NCI-H2227 (cell line): ENCODE measurements around the gene SSUH2.
"Not testable (repeated sequence)": the region's sequence is repeated elsewhere in the genome, so short reads cannot be mapped to it uniquely, and the experiment has no call there.

ENCODE experiments used
- DNase-seq: peaks from one replicate; lab custom pipeline; 2025; ENCODE audit not compliant: unreplicated experiment; lab: John Stamatoyannopoulos, UW

SSUH2 gene

DNA sequence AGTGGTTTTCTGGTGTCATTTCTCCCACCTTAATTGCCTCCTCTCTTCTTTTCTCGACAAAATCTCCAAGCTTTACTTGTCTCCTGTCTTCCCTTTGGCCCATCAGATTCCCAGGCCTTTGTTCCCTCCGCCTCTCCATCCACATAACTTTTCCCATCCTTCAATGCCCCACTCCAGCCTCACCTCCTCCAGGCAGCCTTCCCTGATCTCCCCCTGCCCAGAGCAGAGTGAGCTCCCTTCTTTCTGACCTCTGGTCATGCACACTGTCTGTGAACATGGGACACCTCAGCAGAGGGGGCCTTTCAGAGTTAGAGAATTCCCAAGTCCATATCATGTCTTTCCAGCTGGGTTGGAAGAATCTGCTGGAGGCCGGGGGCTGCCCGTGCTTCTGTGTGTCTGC lies 14.6 kb upstream of the SSUH2 start:
- DNase-seq: no peak

GRCh38 chr3:8658306-8659212 lies 14.0 kb upstream of the SSUH2 start:
- DNase-seq: peak; percentile 25

- peak; percentile 8 for DNase-seq
Measured at GRCh38 chr3:8657804-8658305, 13.3 kb upstream of the SSUH2 start.

DNA sequence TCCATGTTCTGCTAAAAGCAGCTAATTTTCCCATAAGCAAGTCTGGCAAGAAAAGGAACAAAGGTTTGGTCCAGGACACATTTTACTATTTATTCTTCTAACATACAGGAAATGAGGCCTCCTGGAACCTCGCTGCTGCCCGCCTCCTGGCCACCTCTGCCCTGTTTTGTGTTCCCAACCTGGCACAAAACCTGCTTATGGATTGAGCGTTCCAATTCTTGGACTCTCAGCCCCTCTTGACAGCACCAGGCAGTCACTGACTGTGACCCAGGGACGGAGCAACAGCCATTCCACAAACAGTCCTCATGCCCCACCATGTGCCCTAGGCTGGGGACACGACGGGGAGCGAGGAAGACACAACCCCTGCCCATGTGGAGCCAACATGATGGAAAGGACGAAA lies 11.6 kb upstream of the SSUH2 start:
- DNase-seq: no peak

DNA sequence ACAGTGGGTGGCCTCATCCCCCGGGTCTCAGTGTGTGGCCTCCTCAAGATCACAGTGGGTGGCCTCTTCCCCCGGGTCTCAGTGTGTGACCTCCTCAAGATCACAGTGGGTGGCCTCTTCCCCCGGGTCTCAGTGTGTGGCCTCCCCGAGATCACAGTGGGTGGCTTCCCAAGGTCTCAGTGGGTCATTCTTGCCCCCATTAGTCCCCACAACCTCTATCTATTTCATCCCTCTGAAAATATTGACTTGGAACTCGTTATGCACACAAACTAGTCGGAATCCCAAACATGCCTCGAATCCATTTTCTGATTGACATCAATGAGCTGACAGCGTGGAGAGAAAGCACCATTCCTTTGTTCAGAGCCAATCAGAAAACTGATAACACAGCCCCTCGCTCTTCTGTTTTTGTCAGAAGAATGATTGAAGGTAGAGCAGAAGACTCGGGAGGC lies 10.8 kb upstream of the SSUH2 start:
- no peak for DNase-seq

DNA sequence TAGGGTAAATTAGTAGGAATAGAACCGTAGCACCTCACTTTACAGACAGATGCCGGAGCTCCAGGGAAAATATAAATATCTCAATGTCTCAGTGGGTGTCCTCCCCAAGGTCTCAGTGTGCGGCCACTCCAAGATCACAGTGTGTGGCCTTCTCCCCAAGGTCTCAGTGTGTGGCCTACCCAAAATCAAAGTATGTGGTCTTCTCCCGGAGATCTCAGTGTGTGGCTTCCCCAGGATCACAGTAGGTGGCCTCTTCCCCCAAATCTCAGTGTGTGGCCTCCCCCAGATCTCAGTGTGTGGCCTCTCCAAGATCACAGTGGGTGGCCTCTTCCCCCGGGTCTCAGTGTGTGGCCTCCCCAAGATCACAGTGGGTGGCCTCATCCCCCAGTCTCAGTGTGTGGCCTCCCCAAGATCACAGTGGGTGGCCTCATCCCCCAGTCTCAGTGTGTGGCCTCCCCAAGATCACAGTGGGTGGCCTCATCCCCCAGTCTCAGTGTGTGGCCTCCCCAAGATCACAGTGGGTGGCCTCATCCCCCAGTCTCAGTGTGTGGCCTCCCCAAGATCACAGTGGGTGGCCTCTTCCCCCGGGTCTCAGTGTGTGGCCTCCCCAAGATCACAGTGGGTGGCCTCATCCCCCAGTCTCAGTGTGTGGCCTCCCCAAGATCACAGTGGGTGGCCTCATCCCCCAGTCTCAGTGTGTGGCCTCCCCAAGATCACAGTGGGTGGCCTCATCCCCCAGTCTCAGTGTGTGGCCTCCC lies 10.2 kb upstream of the SSUH2 start:
- DNase-seq: not testable (repeated sequence)

GRCh38 chr3:8653800-8654408 lies 9.3 kb upstream of the SSUH2 start:
- no peak for DNase-seq

DNA sequence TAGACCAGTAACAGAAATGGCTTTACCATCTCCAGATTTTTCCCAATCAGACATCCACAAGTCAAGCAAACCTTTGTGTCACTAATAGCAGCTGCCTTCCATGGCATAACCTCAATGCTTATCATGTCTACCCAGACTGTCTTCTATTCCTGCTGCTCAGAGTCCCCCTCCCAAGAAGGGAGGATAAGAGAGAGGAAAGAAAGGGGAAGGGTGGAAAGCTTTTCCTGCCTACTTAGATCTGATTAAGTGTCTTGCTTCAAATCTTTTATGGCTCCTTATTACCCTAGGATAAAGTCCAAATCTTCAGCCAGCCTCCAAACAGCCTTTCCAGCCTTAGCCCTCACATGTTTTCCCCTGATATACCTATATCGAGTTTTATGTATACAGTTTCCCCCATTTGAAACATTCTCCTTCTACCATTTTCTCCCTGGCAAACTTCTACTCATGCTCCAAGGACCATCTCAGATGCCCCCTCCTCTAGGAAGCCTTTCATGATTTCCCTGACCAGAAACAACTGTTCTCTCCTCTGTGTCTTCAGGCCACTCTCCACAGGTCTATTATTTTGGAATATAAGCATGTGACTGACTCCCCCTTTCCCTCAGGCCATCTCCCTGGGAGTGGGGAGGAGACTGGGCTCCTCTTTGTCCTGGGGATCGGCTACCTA lies 7.9 kb upstream of the SSUH2 start:
- DNase-seq: no peak

DNA sequence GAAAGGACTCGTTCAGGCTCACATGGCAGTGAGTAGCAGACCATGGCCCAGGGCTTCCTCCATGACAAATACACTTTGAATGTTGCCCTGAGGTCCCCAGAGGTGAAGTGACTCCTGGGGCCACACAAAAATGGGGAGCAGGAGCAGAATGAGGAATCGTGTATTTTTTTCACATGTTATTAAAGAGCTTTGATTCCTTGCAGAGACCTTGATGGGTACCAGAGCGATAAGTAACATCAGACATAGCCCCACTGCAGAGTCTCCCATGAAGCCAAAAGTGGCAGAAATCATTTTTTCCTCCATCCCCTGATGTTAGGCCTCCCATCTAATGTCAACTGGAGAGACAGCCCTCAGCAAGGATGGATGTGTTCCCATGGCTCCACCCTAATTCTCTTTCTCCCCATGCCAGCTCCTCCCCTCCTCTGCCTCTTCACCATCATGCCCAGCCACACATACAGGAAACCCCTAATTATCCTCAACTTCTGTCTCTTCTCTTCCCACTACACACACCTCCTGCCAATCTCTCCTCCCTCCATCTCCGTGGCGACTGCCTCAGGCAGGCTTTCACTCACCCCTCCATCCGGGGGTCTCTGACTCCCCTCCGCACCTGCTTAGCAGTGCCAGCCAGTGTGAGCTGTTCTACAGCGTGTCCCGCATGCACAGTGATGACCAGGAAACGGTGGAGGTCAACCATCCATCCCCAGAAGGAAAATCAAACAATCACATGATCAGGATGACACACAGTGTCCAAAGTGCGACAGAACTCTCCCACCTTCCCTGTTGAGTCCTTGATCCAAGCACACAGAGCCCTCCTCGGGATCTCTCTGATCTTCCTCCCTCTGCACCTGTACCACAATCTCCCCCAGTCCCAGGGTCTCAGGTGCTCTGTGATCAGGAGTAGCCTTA lies 7.1 kb upstream of the SSUH2 start:
- peak; percentile 52 for DNase-seq

DNA sequence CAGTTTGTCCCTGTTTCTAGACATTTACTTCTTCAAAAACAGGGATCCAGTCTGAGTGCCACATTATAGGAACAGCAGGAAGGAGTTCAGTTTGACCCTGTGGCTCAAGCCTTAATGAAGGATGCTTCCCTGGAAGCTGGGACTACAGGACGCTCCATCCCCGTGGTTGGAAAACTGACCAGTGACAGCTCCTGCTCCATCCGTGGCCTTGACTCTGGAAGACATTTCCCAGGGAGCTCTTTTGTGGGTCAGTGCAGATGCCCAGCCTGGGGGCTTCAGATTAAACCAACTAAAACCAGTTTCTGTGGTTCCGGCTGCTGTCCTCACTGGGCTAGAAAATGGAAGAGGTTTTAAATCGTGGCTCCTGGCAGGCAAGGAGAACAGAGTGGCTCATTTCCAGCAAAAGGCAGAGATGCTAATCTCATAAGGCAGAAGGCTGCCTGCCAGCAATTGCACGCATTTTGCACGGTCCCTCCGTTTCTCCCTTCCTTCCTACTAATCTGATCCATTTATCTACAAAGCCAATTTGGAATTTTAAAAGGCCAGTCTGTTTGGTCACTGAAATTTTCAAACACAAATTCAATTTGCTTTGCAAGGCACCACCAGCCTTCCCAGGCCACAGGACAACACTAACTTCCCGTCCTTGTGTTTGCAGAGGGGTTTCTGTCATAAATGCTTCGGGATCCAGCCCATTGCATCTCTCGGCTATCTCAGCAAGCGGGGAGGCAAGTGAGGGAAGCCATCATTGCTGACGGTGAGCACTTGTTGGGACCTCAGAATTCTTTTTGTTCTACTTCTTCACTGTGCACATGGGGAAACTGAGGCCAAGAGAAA lies 6.2 kb upstream of the SSUH2 start:
- DNase-seq: no peak

DNA sequence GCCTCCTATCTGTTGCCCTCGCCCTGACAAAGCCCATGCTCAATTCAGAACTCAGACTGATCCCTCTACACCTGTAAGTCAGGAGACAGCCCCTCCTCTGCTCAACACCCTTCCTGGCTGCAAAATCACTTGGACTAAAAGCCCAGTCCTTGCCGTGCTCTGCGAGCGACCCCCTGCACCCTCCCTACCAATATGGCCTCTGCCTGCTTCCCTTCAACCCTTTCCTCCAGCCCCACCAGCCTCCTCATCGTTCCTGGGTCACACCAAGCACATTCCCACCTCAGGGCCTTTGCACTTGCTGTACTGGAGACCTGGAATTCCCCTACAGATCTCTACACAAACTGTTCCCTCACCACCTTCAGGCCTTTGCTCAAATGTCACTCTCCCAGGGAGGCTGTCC lies 5.2 kb upstream of the SSUH2 start:
- no peak for DNase-seq

GRCh38 chr3:8648909-8649741 lies 4.5 kb upstream of the SSUH2 start:
- no peak for DNase-seq

DNA sequence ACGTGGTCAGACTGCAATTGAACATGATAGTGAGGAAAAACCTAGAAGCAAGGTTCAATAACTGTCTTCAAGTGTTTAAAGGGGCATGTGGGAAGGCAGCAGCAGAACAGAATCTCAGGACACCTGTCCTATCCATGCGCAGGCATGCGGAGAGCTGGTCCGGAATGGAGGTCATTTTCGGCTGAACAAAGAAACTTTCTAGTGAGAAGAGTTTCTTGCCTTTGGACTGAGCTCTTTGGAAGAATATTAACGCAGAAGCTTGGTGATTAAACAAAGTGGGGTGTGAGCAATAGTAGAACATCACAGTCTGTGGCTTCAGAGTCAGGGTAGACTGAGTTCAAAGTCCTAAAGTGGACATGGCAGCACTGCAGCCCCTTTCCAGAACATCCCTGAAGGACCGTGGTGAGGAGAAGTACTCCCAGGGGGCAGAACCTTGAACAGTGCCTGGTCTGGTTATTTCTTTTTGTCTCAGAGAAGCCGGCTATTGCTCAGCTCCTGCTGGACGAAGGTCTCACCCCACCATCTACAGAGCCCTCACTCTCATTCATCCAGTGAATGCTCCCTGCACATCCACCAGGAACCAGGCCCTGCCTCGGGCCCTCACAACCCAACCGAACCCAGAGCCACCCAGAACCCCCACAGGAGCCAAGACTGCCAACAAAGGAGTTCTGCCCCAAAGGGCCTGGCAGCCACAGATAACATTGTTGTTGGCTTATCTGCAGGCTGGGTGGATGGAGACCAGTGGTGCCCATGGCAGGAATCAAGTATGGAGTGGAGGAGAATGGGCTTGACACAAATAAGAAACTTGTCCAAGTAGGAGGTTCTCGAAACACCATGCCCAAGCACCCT lies 2.8 kb upstream of the SSUH2 start:
- DNase-seq: no peak

DNA sequence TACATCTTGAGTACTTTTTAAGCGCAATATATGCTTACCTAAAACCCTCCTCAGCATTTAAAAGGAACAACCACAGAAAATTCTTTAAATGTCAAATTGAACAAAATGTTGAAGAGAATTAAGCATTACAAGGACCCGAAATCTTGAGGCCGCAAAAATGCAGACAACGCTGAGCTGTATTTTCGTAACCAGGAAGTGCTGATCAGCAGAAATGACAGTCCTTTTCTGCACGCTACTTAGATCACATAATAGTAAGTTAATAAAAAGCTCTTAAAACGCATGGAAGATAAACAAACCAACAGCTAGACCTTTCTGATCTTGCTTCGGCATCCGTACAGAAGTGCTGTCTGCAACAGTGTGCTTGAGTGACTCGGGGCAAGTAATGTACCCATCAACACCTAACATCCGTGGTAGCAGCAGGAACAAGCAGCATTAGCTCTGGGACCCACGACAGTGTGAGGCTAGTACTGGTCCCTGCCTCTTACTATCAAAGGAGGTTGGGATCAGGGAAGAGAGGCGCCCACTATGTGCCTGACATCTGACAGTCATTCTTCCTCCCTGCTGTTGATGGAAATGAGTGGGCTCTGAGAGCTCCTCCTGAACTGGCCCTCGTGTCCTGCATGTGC lies 1.8 kb upstream of the SSUH2 start:
- DNase-seq: no peak

GRCh38 chr3:8645712-8646111 lies 1.1 kb upstream of the SSUH2 start:
- DNase-seq: no peak

DNA sequence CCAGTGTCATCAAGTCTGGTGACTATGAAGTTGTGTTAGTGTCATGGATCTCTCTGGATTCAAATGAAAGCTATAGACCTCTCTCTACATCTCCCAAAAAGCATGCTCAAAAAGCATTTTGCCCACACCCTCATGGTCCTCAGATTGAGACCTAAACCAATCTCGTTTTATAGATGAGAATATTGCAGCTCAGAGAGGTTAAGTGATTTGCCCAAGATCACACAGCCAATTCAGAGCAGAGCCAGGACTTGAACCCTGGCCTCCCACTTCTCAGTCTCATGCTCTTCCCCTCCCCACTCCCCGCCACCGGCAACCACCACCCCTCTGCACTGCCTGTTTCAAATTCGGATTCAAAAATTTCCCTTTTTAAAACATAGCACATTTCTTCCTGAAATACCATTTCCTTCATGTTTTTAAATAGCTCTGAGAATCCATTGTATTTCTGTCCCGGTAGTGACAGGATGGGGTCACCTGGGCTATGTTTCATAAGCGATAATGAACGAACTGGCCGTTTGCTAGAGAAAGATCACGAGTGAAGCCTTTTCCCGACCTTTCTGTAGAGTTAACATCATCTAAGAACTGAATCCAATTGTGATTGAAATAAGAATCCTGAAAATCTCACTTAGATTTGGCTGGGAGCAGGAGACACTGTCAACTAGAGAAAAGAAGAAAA lies 769 bp downstream of the SSUH2 start:
- DNase-seq: no peak
